ENCODE data around the gene MLLT1.
A peak's percentile ranks its signal among the peaks of the same experiment; 100 is the strongest.
"Not testable (repeated sequence)": the region's sequence is repeated elsewhere in the genome, so short reads cannot be mapped to it uniquely, and the experiment has no call there.

MLLT1 gene, protein sequence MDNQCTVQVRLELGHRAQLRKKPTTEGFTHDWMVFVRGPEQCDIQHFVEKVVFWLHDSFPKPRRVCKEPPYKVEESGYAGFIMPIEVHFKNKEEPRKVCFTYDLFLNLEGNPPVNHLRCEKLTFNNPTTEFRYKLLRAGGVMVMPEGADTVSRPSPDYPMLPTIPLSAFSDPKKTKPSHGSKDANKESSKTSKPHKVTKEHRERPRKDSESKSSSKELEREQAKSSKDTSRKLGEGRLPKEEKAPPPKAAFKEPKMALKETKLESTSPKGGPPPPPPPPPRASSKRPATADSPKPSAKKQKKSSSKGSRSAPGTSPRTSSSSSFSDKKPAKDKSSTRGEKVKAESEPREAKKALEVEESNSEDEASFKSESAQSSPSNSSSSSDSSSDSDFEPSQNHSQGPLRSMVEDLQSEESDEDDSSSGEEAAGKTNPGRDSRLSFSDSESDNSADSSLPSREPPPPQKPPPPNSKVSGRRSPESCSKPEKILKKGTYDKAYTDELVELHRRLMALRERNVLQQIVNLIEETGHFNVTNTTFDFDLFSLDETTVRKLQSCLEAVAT

DNA sequence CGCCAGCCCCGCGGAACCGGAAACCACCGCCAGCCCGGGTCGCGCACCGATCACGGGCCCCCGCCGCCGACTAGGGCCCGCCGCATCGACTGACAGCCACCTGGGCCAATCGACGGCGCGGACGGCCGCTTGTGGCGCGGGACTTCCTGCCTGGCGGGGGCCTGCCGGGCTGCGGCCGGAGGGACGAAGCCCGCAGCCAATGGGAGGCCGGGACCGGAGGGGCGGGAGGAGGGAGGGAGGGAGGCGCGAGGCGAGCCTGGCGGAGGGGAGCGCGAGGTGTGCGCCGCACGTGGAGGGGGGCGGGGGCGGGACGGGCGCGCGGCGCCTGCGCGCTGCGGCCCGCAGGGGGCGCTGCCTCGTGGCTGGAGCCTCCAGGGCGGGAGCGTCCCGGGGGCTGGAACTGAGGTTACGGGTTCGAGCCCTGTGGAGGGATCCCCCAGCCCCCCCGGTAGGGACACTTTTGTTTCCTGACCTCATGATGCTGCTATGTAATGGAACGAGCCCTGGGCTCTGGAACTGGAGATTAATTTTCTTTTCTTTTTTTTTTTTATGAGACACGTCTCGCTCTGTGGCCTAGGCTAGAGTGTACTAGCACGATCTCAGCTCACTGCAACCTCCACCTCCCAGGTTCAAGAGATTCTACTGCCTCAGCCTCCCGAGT is at the start of gene MLLT1:
MLLT1 (minus strand) TSS at position 45 of the 661 bp plus-strand sequence. CDS start 191 bp downstream, outside the sequence.
- peak; percentile 97 to 98 for DNase-seq

DNA sequence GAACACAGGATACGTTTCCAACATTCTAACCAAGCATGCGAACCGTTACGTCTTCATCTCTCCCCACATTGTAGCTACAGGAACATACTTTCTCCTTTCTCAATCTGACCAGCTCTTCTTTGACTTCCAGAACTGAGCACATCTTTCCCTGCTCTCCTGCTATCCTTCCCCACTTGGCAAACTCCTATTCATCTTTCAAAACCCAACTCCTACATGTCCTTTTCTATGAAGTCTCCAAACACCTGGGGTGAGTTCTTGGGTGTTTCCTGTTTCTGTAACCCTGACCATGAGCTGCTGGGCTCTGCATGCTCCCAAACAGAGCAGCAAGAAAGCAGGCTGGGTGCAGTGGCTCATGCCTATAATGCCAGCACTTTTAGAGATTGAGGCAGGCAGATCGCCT is 47.0 kb upstream of the MLLT1 start:
- DNase-seq: no peak

DNA sequence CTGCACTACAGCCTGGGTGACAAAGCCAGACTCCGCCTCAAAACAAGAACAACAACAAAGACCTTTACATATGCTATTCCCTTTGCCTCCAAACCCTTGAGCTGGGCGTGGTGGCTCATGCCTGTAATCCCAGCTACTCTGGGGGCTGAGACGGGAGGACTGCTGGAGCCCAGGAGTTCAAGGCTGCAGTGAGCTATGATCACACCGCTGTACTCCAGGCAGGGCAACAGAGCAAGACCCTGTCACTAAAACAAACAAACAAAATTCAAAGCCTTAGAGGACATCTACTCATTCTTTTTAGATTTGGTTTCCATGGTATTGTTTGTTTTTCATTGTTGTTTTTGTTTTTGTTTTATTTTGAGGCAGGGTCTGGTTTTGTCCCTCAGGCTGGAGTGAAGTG is 45.8 kb upstream of the MLLT1 start:
- DNase-seq: no peak

DNA sequence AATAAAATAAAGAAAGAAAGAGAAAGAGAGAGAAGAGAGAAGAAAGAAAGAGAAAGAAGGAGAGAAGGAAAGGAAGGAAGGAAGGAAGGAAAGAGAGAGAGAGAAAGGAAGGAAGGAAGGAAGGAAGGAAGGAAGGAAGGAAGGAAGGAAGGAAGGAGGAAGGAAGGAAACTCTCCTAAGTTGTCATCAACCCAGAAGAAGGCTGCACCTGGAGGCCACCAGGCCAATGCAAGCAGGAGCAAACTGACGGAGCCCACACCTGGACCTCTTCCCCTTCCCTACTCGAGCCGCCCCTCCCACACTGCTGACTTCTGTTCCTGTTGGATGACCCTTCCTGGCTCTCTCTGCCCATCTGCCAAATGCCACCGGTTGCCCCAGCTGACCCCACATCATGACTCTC is 45.0 kb upstream of the MLLT1 start:
- no peak for DNase-seq

DNA sequence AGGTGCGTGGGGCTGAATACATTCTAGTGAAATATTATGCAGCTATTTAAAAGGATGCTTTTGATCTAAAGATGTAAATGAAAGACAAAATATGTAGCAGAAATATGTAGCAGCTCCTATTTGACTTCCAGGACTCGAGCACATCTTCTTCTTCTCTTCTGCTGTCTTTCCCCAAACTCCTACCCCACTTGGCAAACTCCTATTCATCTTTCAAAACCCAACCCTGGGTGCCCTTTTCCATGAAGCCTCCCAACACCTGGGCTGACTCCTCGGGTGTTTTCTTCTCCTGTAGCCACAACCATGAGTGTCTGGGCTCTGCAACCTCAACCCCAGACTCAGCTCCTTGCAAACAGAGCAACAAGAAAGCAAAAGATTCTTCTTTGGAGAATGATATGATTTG is 42.5 kb upstream of the MLLT1 start:
- DNase-seq: no peak

DNA sequence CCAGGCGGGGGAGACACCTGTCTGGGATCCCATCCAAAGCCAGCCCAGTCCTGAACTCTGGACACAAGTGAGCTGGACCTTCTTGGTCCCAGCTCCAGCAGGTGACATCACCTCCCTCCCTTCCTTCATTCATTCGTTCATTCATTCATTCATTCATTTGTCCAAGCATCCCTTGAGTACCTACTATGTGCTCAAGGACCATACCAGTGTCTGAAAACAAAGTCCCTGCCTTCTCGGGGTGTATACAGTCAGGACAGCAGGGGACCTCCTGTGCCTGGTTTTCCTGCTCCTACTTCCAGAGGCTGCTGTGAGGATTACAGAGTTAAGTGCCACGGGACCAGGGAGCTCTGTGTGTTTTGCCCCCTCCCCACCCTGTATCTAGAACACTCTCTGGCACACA is 39.6 kb upstream of the MLLT1 start:
- no peak for DNase-seq

DNA sequence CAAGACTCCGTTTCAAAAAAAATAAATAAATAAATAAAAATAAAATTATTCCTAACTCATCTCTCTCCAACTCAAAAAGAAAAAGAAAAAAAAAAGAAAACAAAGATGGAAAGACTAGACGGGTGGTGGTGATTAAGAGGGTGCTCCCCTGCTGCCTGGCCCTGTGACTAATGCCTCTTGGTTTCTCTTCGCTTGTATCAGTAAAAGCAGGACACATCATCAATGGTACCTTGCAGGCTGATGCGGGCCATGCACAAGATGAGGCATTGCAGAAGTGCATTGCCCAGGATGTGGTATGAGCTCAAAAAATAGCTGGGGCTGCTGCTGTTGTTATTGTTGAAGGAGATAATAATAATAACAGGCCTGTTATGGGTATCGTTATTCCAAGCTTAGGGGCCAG is 39.0 kb upstream of the MLLT1 start:
- peak in 1 of 2 donors; percentile 9 for DNase-seq

DNA sequence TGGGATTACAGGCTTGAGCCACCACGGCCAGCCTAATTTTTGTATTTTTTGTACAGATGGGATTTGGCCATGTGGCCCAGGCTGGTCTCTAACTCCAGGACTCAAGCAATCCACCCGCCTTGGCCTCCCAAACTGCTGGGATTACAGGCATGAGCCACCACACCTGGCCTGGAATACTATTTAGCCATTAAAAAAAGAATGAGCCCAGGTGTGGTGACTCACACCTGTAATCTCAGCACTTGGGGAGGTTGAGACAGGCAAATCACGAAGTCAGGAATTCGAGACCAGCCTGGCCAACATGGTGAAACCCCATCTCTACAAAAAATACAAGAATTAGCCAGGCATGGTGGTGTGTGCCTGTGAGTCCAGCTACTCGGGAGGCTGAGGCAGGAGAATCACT is 35.9 kb upstream of the MLLT1 start:
- DNase-seq: not testable (repeated sequence)

DNA sequence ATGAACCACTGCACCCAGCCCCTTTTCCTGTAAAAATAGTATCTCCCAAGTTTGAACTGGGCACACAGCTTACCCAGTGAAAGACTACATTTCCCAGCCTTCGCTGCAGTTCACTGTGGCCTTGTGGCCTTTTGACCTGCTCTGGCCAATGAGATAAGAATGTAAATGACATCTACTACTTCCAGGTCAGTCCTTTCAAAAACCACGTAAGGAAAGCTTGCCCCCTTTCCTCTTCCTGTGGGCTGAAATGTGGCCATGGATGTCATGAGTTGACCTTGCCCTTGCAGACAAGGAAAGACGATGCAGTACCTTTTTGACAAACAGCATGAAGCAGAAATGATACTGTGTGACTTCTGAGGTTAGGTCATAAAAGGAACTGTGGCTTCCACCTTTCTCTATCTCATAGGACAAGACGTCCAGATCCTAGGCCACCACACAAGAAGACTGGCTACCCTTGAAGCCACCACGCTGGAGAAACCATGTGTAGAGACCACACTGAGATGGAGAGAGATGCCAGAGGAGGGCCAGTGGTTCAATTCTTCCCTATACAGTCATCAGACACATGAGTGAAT is 33.7 kb upstream of the MLLT1 start:
- DNase-seq: no peak

DNA sequence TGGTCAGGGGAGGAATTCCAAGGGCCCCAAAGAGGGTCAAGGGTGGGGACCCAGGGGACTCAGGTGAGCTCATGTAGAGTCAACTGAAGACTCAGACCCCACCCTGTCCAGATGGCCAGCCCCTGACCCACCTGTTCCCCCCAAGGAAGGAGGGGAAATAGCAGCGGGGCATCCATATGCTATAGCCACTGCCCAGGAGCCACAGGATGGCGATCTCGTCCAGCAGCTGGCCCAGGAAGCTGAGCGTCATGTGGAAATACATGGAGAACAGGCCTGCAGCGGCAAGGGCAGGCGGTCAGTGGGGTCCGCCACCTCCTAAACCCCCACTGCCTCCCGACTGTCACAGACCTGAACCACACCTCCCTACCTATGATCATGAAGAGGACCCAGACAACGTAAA is 32.2 kb upstream of the MLLT1 start:
- no peak for DNase-seq

DNA sequence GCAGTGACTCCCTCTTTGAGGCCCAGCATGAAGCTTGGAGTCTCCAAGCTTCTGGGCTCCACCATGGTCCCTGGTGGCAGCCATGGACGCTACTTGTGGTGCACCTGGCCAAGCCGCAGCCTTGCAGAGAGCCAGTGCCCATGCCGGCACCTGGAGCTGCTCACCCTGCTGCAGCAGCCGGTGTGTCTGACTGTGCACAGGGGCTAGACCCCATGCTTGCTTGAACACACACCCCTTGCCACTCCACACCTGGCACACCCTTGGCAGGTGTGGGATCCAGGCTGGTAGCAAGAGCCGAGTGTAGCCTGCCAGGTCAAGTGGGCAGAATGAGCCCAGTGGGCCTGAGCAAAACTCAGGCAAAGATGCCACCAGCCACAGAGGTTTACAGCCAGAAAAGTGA is 18.6 kb upstream of the MLLT1 start:
- no peak for DNase-seq

DNA sequence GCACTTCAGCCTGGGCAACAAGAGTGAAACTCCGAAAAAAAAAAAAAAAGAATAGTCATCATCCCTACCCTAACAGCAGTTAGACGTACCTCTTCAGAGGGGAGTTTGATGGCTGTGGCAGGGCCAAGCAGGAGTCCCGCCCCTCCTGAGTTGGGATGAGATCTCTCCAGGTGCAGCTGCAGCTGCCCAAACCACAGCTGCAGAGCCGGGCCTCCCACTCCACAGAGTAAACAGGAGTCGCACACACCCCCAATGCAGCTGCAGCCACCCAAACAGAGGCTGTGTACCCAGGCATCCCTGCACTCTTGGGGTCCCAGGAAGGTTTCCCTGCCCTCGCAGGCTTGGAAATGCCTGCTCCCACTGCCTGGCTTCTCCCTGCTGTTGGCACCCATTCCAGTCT is 17.4 kb upstream of the MLLT1 start:
- DNase-seq: no peak

DNA sequence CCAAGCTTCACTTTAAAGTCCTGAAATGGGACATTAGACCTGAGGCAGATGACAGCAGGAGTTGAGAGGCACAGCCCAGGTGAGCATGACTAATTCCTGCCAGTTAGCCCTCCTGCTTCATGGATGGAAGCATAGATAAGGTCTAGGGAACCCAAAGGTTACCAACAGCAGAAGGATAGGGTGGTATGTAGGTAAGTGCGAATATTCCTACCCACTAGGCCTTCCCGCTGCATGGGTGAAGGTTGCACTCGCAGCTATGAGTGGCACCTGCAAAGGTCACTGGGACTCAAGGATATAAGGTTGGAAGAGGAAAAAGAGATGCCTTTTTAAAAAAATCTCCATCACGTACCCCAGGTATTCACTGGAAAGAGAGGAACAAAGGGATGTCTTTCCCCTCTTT is 12.2 kb upstream of the MLLT1 start:
- no peak for DNase-seq

DNA sequence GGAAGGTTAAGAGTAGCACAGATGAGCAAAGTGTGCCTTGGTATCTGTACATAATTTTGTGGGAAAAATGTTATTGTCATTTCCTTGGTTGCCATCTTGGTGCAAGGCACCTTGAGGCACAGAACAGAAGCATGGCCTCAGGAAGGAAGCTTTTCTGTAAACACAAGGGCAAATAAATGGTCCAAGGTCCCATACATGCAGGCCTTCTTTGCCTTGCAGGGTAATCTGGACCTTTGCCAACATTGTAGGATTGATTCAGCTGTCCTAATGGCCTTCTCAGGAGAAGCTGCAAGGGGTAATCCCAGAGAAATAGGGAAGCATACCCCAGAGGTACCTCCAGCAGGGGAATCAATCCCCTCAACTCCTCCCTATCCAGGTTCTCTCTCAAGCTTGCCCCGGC is 9.0 kb upstream of the MLLT1 start:
- DNase-seq: no peak

DNA sequence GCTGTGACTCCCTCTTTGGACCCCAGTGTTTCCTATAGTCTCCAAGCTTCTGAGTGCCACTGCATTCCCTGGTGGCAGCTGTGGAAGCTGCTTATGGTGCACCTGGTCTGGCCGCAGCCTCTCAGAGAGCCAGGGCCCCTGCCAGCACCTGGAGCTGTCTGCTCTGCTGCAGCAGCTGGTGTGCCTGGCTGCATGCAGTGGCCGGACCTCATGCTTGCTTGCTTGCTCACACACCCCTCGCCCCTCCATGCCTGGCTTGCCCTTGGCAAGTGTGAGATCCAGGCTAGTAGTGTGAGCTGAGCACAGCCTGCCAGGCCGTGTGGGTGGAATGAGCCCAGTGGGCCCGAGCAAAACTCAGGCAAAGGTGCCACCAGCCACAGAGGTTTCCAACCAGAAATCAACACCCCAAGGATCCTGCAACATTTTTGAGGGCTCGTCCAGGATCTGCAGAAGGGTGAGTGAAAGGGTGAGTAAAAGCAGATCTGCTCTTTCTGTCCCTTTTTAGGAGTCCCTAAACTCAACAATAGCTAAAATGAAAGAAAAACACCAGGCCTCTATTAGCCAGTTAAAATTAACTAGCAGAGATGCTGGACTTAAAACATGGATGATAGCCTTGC is 7.6 kb upstream of the MLLT1 start:
- no peak for DNase-seq

DNA sequence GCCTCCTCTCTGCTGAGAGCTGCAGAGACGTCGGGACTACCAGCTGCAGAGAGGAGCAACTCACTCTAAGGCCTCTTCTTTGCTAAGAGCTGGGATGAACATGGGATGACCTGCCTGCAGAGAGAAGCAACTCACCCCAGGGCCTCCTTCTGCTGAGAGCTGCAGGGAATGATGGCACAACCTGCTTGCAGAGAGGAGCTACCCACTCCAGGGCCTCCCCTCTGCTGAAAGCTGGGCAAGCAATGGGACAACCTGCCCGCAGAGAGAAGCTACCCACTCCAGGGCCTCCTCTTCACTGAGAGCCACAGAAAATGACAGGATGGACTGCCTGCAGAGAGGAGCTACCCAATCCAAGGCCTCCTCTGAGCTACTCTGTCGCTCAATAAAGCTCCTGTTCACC is 6.9 kb upstream of the MLLT1 start:
- no peak for DNase-seq

DNA sequence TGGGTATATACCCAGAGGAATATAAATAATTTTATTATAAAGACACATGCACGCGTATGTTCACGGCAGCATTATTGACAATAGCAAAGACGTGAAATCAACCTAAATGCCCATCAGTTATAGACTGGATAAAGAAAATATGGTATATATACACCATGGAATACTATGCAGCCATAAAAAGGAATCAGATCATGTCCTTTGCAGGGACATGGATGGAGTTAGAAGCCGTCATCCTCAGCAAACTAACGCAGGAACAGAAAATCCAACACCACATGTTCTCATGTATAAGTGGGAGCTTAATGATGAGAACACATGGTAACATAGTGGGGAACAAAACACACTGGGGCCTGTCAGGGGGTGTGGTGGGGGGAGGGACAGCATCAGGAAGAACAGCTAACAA is 2.6 kb upstream of the MLLT1 start:
- DNase-seq: not testable (repeated sequence)

DNA sequence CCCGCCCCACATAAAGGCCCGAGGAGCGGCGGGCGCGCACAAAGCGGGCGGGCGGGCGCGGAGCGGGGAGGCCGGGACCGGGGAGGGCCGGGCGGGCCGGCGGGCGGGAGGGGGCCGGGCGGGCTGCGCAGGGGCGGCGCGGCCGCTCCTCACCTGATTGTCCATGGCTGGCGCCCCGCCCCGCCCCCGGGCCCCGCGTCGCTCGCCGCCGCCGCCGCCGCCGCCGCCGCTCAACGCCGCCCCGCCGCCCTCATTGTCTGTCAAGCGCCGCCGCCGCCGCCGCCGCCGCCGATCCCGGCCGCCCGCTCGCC is 200 bp downstream of the MLLT1 start:
- DNase-seq: no peak

DNA sequence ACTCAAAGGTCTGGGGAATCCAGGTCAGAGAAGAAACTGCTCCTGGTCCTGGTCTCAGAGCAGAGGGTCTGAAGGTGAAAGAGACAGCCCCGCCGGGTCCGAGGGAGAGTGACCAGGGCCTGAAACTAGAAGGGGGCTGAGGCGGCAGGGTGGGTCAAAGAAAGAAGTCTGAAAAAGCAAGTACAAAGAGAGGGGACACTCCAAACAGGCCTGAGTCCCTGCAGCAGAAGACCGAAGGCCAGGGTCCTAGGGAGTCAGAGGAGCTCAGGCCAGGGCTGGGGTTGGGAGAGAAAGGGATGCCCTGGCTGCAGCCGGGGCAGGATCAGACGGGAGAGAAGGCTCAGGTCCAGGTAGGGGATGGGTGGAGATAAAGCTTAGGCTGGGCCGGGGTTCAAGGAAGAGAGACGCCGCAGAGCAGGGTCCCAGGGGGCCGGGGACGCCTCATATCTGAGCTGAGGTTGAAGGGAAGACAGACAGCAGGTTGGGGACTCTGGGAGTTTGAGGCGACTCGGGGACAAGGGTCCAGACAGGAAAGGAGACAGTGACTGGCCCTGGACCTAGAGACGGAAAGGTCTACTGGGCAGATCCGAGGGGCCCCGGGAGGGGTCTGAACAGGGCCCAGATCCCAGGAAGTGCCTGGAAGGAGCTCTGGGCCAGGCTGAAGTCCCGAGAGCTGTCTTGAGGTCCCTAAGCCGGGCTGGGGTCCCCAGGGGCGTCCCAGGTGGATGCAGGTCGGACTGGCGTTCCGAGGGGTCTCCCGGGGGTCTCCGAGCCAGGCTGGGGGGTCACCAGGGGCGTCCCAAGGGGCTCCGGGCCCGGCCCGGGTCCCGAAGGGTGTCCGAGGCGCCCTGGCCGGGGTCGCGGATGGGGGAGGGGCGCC is 795 bp downstream of the MLLT1 start:
- DNase-seq: peak in 1 of 2 donors; percentile 27

DNA sequence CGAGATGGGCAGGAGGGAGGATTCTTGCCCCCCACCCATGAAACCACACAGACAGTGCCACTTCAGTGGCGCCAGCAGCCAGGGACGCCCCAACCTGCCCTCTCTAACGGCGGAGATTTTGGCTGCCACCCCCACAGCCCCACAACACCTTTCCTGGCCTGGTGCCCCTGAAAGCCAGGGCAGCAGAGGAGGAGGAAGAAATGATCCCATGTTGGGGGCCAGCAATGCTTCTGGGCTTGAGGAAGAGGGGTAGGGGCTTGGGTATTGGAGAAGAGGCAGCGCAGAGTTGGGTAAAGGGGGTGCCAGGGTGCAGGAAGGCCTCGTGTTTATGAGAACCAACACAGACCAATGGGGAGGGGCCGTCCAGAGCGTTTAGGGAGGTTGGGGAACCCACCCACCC is 1.7 kb downstream of the MLLT1 start:
- DNase-seq: no peak

DNA sequence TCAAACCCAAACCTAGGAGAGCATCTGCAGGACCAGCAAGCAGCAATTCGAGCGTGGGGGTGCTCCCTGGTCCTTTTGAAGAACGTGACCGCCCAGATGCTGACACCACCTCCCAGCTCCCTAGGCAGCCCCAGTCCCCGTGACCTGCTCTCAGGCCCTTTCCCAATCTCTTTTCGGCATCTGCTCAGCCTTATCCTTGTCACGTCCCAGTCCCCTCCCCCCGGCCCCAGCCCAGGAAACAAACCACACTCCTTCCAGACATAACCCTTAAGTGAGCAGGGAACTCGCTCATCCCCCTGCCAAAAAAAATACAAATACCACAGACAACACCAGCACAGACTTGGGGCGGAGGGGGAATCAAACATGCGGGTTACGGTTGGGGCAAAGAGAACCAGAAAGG is 3.3 kb downstream of the MLLT1 start:
- DNase-seq: no peak

DNA sequence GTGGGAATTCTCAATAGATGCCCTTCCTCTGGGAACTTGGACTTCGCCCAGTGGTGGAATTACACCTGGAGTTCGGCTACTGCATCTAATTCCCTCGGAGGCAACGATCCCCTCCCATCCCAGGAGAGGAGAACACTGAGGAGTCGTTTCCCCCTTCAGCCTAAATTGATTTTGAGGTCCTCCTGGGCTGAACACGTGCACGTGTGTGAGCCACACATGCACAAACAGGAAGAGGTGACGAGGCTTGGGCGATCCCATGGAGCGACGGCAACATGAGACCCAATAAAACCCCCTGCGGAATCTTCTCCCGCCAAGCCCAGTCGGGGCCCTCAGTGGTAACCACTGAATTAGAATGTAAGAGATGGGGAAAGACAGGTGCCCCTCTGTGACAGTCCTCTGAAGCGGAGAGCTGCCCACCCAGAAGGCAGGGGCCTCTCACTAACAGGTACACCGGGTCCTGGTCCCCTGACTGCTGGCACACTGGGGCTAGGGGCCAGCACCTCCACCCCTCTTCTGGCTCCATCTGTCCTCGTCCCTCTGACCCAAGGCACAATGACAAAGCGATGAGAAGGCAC is 4.5 kb downstream of the MLLT1 start:
- no peak for DNase-seq

Data from stimulated activated CD4-positive, alpha-beta T cell treated with anti-CD3 and anti-CD28 coated beads, Interleukin-2, amount 100 ng/mL, for 24 hours (primary cell).